ENCODE measurements around the gene OR10J1.

Gene OR10J1

DNA sequence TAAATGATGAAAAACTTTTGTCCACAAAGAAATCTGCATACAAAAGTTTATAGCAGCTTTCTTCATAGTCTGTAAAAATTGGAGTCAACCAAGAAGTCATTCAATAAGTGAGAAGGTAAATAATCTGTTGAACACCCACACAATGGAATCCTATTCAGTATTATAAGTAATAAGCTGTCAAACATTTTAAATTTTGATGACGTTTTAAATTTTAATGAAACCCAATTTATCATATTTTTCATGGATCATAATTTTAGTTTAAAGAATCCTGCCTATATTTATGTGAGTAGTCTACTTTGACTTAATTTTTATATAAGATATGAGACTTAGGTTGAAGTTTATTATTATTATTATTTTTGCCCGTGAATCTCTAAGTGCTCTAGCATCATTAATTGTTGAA lies 20.0 kb downstream of the OR10J1 start:
- TF ChIP-seq, protein P1, sequence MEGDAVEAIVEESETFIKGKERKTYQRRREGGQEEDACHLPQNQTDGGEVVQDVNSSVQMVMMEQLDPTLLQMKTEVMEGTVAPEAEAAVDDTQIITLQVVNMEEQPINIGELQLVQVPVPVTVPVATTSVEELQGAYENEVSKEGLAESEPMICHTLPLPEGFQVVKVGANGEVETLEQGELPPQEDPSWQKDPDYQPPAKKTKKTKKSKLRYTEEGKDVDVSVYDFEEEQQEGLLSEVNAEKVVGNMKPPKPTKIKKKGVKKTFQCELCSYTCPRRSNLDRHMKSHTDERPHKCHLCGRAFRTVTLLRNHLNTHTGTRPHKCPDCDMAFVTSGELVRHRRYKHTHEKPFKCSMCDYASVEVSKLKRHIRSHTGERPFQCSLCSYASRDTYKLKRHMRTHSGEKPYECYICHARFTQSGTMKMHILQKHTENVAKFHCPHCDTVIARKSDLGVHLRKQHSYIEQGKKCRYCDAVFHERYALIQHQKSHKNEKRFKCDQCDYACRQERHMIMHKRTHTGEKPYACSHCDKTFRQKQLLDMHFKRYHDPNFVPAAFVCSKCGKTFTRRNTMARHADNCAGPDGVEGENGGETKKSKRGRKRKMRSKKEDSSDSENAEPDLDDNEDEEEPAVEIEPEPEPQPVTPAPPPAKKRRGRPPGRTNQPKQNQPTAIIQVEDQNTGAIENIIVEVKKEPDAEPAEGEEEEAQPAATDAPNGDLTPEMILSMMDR (conservative IDR thresholded peaks at IDR 0.05) = no peak
- H3K27ac ChIP-seq = no peak overlapping the region

DNA sequence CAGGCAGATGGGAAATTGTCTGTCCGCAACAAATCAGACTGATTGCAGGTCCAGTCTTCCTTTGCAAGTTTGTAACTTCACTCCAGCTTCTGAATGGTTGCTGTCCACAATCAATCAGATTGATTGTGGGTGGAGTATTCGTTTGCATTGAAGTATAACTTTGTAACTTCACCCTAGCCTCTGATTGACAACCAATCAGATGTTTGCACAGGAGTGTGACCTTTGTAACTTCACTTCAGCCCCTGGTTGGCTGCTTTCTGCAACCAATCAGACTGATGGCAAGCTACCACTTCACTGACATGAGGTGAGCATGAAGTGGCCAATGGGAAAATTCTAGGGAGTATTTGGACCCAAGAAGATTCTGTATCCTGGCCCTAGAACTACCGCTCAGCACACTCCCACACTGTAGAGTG lies 25.7 kb downstream of the OR10J1 start:
- no peak overlapping the region for H3K27ac ChIP-seq

DNA sequence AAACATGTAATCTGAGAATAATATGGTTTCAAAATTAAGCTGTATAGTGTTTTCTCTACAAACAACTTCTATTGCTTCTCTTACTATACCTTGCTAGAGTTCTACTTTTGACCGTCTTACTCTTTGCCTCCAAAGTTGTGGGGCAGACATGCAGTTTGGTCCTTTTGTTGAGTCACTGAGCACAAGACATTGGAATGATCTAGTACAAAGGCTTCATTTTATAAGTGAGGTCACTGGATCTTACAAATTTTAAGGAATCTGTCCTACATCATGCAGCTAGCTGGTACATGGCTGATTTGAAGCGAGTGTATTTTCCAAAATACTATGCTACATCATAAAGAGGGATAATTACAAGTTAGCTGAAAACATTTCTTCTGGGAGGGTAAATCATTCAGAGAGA lies 28.8 kb downstream of the OR10J1 start:
- no peak overlapping the region for H3K27ac ChIP-seq
- TF ChIP-seq, protein P1 (conservative IDR thresholded peaks at IDR 0.05) = no peak

More for the DNA sequence above, 25.7 kb downstream of the OR10J1 start:
- TF ChIP-seq, protein P1 (conservative IDR thresholded peaks at IDR 0.05) = no peak

DNA sequence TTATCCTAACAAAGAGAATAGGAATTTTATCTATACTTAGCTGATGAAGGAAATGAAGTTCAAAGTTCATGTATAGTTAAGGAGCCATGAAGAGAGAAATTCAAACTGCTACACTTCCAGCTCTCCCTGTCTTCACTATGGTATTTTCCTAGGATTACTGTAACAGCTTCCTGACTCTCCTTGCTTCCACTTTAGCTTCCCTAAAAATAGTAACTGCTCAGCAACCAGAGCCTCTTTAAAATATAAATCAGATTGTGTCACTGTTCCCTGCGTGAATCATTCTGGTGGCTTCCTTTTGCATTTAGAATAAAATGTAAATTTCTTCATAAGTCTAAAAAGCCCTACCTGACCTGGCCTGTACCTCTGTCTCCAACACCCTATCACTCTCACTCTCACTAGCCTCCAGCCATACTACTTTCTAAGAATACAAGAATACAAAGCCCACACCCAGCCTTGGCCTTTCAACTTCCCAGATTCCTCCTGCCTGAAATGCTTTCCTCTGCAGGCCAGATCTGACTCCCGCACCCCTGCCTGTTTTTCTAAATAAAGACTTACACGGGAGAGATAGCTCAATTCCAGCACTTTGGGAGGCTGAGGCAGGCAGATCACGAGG lies 30.5 kb downstream of the OR10J1 start:
- TF ChIP-seq, protein P1 (conservative IDR thresholded peaks at IDR 0.05) = no peak
- H3K27ac ChIP-seq = no peak overlapping the region

DNA sequence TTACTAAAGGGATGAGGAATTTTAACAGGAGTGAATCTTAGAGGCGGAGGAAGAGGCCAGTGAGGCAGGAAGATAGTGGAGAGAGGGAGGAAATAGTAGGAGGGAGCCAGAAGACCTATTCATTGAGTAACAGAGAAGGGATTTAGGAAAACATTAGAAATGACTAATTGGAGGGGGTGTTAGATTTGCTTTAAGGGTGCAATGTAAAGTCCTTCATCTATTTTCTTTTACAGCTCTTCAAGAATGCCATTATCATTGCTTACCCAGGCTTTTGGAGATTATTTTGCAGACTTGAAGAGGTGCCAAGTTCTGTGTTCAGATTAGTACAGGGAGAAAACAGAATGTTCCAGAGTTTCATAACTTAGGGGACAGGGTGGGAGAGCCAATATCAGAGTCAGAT lies 33.8 kb downstream of the OR10J1 start:
- TF ChIP-seq, protein P1 (conservative IDR thresholded peaks at IDR 0.05) = no peak
- no peak overlapping the region for H3K27ac ChIP-seq

DNA sequence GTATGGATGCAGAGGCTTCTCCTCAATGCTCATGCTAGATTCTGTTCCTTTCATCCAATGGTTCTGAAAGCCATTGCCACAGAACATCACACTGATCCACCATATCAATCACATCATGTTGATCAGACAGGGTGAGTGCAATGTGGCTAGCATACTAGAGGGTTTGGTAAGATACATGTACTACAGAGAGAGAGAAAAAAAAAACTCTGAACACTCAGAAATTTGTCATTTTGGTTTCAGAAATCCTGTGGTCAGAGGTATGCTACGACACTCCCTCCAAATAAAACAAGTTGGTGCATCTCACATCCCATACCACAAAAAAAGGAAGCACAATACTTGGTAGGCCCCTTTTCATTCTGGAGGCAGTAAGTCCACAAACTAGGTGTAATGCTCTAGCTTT lies 35.4 kb downstream of the OR10J1 start:
- no peak overlapping the region for H3K27ac ChIP-seq
- TF ChIP-seq, protein P1 (conservative IDR thresholded peaks at IDR 0.05) = no peak

DNA sequence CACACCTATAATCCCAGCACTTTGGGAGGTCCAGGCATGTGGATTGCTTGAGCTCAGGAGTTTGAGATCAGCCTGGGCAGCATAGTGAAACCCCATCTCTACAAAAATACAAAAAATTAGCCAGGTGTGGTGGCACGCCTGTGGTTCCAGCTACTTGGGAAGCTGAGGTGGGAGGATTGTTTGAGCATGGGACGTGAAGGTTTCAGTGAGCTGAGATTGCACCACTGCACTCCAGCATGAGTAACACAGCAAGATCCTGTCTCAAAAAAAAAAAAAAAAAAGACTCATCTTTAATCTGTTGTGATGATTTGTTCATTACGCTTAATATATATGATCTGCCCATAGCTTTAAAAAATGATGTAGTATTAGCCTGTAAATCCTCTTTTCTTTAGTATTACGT lies 44.0 kb downstream of the OR10J1 start:
- TF ChIP-seq, protein P1 (conservative IDR thresholded peaks at IDR 0.05) = no peak
- H3K27ac ChIP-seq = no peak overlapping the region

All from VCaP (cell line).